Measurements from ENCODE around the gene AKT1.
A peak's percentile ranks its signal among the peaks of the same experiment; 100 is the strongest.

AKT1 gene

GRCh38 chr14:104786091-104786586 is 9.4 kb downstream of the AKT1 start:
- Histone ChIP-seq H3K27me3 (ENCODE audit: control insufficient read depth, insufficient read depth, low read length) (no peaks in the 10 kb centered on the region), H3K9me3 (ENCODE audit: control insufficient read depth, low read length) (no peaks in the 10 kb centered on the region), H2AFZ (no peak overlapping the region), H3K36me3 (ENCODE audit: control insufficient read depth, insufficient read depth, low read length) (no peaks in the 10 kb centered on the region), H3K4me1 (no peaks in the 10 kb centered on the region), H3K4me2 (ENCODE audit: low read length) (no peak overlapping the region), H3K4me3 (ENCODE audit: low read depth, low read length) (no peak overlapping the region), H3K27ac (no peak overlapping the region), H3K79me2 (peaks cover 31% of the 10 kb centered on the region), H3K9ac (no peak overlapping the region)
- no peak for TF ChIP-seq CTCF (IDR thresholded peaks at IDR 0.05)

- Histone ChIP-seq H3K27ac (no peak overlapping the region), H3K36me3 (ENCODE audit: control insufficient read depth, insufficient read depth, low read length) (no peaks in the 10 kb centered on the region), H3K4me3 (ENCODE audit: low read depth, low read length) (no peak overlapping the region)
These were observed 9.9 kb downstream of the AKT1 start for GRCh38 chr14:104785708-104786080.

GRCh38 chr14:104784846-104785707 is 10.5 kb downstream of the AKT1 start:
- H3K4me3 ChIP-seq (ENCODE audit: low read depth, low read length) = no peak overlapping the region
- no peak for TF ChIP-seq CTCF (IDR thresholded peaks at IDR 0.05)
- no peaks in the 10 kb centered on the region for H3K36me3 ChIP-seq (ENCODE audit: control insufficient read depth, insufficient read depth, low read length)
- peak overlapping the region; percentile 38 for H3K4me2 ChIP-seq (ENCODE audit: low read length)
- no peaks in the 10 kb centered on the region for H3K27me3 ChIP-seq (ENCODE audit: control insufficient read depth, insufficient read depth, low read length)
- H3K27ac ChIP-seq = no peak overlapping the region
- no peak overlapping the region for H3K9ac ChIP-seq
- peaks cover 23% of the 10 kb centered on the region for H3K79me2 ChIP-seq
- H3K4me1 ChIP-seq = no peaks in the 10 kb centered on the region
- no peak overlapping the region for H2AFZ ChIP-seq
- no peaks in the 10 kb centered on the region for H3K9me3 ChIP-seq (ENCODE audit: control insufficient read depth, low read length)

More at GRCh38 chr14:104785708-104786080, 9.9 kb downstream of the AKT1 start:
- Histone ChIP-seq H3K4me1 (no peaks in the 10 kb centered on the region), H2AFZ (no peak overlapping the region), H3K27me3 (ENCODE audit: control insufficient read depth, insufficient read depth, low read length) (no peaks in the 10 kb centered on the region), H3K9ac (no peak overlapping the region), H3K4me2 (ENCODE audit: low read length) (no peak overlapping the region), H3K9me3 (ENCODE audit: control insufficient read depth, low read length) (no peaks in the 10 kb centered on the region), H3K79me2 (peaks cover 27% of the 10 kb centered on the region)
- no peak for TF ChIP-seq CTCF (IDR thresholded peaks at IDR 0.05)

- Histone ChIP-seq H3K4me1 (no peaks in the 10 kb centered on the region), H3K79me2 (peaks cover 17% of the 10 kb centered on the region), H2AFZ (no peak overlapping the region), H3K9ac (no peak overlapping the region), H3K27ac (no peak overlapping the region), H3K27me3 (ENCODE audit: control insufficient read depth, insufficient read depth, low read length) (no peaks in the 10 kb centered on the region), H3K9me3 (ENCODE audit: control insufficient read depth, low read length) (no peaks in the 10 kb centered on the region), H3K4me3 (ENCODE audit: low read depth, low read length) (no peak overlapping the region), H3K4me2 (ENCODE audit: low read length) (no peak overlapping the region), H3K36me3 (ENCODE audit: control insufficient read depth, insufficient read depth, low read length) (no peaks in the 10 kb centered on the region)
- no peak for TF ChIP-seq CTCF (IDR thresholded peaks at IDR 0.05)
These were observed 11.4 kb downstream of the AKT1 start for GRCh38 chr14:104784218-104784568.
